Measurements from ENCODE around the gene DTNA. TPM values are rescaled to one million over a fixed set of nuclear protein-coding genes. Genes with fewer than 3 reads are reported as not detected.

DTNA gene
- total RNA-seq, 1 experiment from 2014 or later, result 10.4 TPM

GRCh38 chr18:34928754-34929335, 218.7 kb downstream of the DTNA start:
- Mint-ChIP-seq H3K4me1 (ENCODE audit: low read depth, unreplicated experiment) (peaks cover 10% of the 10 kb centered on the region), H3K27ac (ENCODE audit: unreplicated experiment) (peak overlapping the region; percentile 67), H3K36me3 (ENCODE audit: insufficient read depth, unreplicated experiment) (no peaks in the 10 kb centered on the region), H3K4me3 (ENCODE audit: unreplicated experiment) (peak overlapping the region; percentile 37), H3K9me3 (ENCODE audit: unreplicated experiment) (peaks cover 6% of the 10 kb centered on the region), H3K27me3 (ENCODE audit: insufficient read depth, unreplicated experiment) (no peaks in the 10 kb centered on the region)
- no TSS peak for BruUV-seq (replicated peaks)
- intact Hi-C loops (cut with micrococcal nuclease; ENCODE audit: unreplicated experiment), result loop anchor here (1.0 to 5.0 kb wide), 2 partner anchors 17 to 48 kb away; no protein-coding TSS in a partner anchor
- no peak overlapping the region for H3K4me3 ChIP-seq (ENCODE audit: low read depth, low read length)
- POLR2A ChIA-PET, result no interaction called here
- H3K4me1 ChIP-seq, result peaks cover 20% of the 10 kb centered on the region
- DNase-seq, result no peak
- H3K27me3 ChIP-seq (replicated peaks; ENCODE audit: control insufficient read depth, insufficient read depth, low read length), result no peaks in the 10 kb centered on the region
- CTCF ChIA-PET, result interaction anchor here (0.6 to 1.8 kb wide), 2 partner anchors 14 to 1238 kb away, joined by 3 to 4 read pairs; no protein-coding TSS in a partner anchor
- no peaks in the 10 kb centered on the region for H3K36me3 ChIP-seq (ENCODE audit: control insufficient read depth, insufficient read depth, low read length)
- H3K9me3 ChIP-seq, result no peaks in the 10 kb centered on the region
- no peak for TF ChIP-seq CTCF (IDR thresholded peaks at IDR 0.05; ENCODE audit: insufficient read depth in 1 of 2, low read depth in 1 of 2, low read length in 1 of 2, severe bottlenecking in 1 of 2, unreplicated experiment in 1 of 2)

GRCh38 chr18:34929336-34929780, 219.3 kb downstream of the DTNA start:
- H3K4me1 ChIP-seq, result peaks cover 20% of the 10 kb centered on the region
- no peak for TF ChIP-seq CTCF (IDR thresholded peaks at IDR 0.05; ENCODE audit: insufficient read depth in 1 of 2, low read depth in 1 of 2, low read length in 1 of 2, severe bottlenecking in 1 of 2, unreplicated experiment in 1 of 2)
- Mint-ChIP-seq H3K9me3 (ENCODE audit: unreplicated experiment) (peaks cover 6% of the 10 kb centered on the region), H3K36me3 (ENCODE audit: insufficient read depth, unreplicated experiment) (no peaks in the 10 kb centered on the region), H3K4me1 (ENCODE audit: low read depth, unreplicated experiment) (peaks cover 10% of the 10 kb centered on the region), H3K27me3 (ENCODE audit: insufficient read depth, unreplicated experiment) (no peaks in the 10 kb centered on the region), H3K4me3 (ENCODE audit: unreplicated experiment) (peak overlapping the region; percentile 11), H3K27ac (ENCODE audit: unreplicated experiment) (no peak overlapping the region)
- BruUV-seq (replicated peaks), result no TSS peak
- no peak overlapping the region for H3K4me3 ChIP-seq (ENCODE audit: low read depth, low read length)
- peak; percentile 32 to 36 for DNase-seq
- H3K9me3 ChIP-seq, result no peaks in the 10 kb centered on the region
- H3K27me3 ChIP-seq (replicated peaks; ENCODE audit: control insufficient read depth, insufficient read depth, low read length), result no peaks in the 10 kb centered on the region
- no peaks in the 10 kb centered on the region for H3K36me3 ChIP-seq (ENCODE audit: control insufficient read depth, insufficient read depth, low read length)
- POLR2A ChIA-PET, result no interaction called here
- CTCF ChIA-PET, result interaction anchor here (0.6 to 1.8 kb wide), 2 partner anchors 13 to 1237 kb away, joined by 3 to 4 read pairs; no protein-coding TSS in a partner anchor
- intact Hi-C loops (cut with micrococcal nuclease; ENCODE audit: unreplicated experiment), result loop anchor here (1.0 to 5.0 kb wide), 2 partner anchors 17 to 48 kb away; no protein-coding TSS in a partner anchor

- Histone ChIP-seq H3K4me1 (peaks cover 20% of the 10 kb centered on the region), H3K27me3 (replicated peaks; ENCODE audit: control insufficient read depth, insufficient read depth, low read length) (no peaks in the 10 kb centered on the region), H3K9me3 (no peaks in the 10 kb centered on the region), H3K4me3 (ENCODE audit: low read depth, low read length) (no peak overlapping the region), H3K36me3 (ENCODE audit: control insufficient read depth, insufficient read depth, low read length) (no peaks in the 10 kb centered on the region)
- POLR2A ChIA-PET, result no interaction called here
- Mint-ChIP-seq H3K27ac (ENCODE audit: unreplicated experiment) (no peak overlapping the region), H3K9me3 (ENCODE audit: unreplicated experiment) (no peaks in the 10 kb centered on the region), H3K27me3 (ENCODE audit: insufficient read depth, unreplicated experiment) (no peaks in the 10 kb centered on the region), H3K36me3 (ENCODE audit: insufficient read depth, unreplicated experiment) (no peaks in the 10 kb centered on the region), H3K4me1 (ENCODE audit: low read depth, unreplicated experiment) (peaks cover 7% of the 10 kb centered on the region), H3K4me3 (ENCODE audit: unreplicated experiment) (no peak overlapping the region)
- intact Hi-C loops (cut with micrococcal nuclease; ENCODE audit: unreplicated experiment), result no loop called here
- TF ChIP-seq CTCF (IDR thresholded peaks at IDR 0.05; ENCODE audit: insufficient read depth in 1 of 2, low read depth in 1 of 2, low read length in 1 of 2, severe bottlenecking in 1 of 2, unreplicated experiment in 1 of 2), result no peak
- BruUV-seq (replicated peaks), result no TSS peak
- no peak for DNase-seq
- CTCF ChIA-PET, result no interaction called here
Measured at GRCh38 chr18:34932363-34932762, 222.3 kb downstream of the DTNA start.
